NB4 (cell line): ENCODE results near the gene NR6A1.

Source experiments
- DNase-seq: peaks from one replicate; pipeline ENCODE4 v3.0.0; 2010; ENCODE audit warnings: low read depth
- H3K4me3 ChIP-seq: one replicate; pipeline ENCODE4 v1.5.1; 2011; ENCODE audit warnings: mild to moderate bottlenecking, low read depth, low read length, moderate library complexity
- MYC ChIP-seq: IDR thresholded peaks from 2 replicates; pipeline ENCODE4 v1.6.1; 2011; ENCODE audit warnings: low read depth, low read length
- POLR2A ChIP-seq: IDR thresholded peaks from 2 replicates; pipeline ENCODE4 v1.6.1; 2011; ENCODE audit warnings: mild to moderate bottlenecking; ENCODE audit not compliant: insufficient read length; ENCODE audit errors: extremely low read depth
- TF ChIP-seq, protein P1 (sequence below): IDR thresholded peaks from one replicate; pipeline ENCODE4 v1.5.1; 2012; ENCODE audit warnings: low read depth, low read length
- TF ChIP-seq, protein P2 (sequence below): IDR thresholded peaks from 2 replicates; pipeline ENCODE4 v1.6.1; 2011; ENCODE audit warnings: low read depth, low read length

Gene NR6A1

DNA sequence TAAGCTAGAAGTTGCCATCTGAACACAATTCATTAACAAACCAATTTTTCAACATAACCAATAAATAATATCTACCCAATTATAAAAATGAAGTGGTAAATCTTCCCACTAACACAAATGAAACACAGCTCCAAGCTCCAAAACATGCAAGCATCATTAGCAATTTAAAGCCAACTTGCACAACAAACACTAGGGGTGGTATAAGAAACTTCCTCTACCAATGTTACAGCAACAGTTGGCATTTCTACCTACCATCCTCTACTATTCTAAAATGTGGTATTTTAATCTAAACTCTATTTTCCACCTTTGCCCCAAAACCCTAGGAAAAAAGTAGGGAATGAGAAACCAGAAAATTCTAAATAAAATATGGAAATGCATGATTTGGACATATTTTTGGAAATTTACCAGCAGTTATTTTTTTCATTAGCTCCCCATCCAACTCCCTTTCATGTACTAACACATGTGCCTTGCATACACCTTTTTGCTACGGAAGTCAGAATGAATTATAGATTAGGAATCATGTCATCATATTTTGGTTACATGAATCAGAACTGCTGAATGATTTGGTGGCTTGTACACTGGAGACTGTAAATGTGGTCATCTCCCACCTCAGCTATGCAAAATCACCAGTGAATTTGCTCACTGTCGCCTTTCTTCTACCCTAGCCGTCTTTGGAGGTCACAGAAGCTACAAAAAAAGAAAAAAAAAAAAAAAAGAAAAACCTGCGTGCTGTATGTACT lies 4.1 kb downstream of the NR6A1 start:
- peak; percentile 39 for DNase-seq
- TF ChIP-seq, protein P1, sequence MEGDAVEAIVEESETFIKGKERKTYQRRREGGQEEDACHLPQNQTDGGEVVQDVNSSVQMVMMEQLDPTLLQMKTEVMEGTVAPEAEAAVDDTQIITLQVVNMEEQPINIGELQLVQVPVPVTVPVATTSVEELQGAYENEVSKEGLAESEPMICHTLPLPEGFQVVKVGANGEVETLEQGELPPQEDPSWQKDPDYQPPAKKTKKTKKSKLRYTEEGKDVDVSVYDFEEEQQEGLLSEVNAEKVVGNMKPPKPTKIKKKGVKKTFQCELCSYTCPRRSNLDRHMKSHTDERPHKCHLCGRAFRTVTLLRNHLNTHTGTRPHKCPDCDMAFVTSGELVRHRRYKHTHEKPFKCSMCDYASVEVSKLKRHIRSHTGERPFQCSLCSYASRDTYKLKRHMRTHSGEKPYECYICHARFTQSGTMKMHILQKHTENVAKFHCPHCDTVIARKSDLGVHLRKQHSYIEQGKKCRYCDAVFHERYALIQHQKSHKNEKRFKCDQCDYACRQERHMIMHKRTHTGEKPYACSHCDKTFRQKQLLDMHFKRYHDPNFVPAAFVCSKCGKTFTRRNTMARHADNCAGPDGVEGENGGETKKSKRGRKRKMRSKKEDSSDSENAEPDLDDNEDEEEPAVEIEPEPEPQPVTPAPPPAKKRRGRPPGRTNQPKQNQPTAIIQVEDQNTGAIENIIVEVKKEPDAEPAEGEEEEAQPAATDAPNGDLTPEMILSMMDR, result peak; percentile 1
- TF ChIP-seq, protein P2, sequence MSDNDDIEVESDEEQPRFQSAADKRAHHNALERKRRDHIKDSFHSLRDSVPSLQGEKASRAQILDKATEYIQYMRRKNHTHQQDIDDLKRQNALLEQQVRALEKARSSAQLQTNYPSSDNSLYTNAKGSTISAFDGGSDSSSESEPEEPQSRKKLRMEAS, result no peak

DNA sequence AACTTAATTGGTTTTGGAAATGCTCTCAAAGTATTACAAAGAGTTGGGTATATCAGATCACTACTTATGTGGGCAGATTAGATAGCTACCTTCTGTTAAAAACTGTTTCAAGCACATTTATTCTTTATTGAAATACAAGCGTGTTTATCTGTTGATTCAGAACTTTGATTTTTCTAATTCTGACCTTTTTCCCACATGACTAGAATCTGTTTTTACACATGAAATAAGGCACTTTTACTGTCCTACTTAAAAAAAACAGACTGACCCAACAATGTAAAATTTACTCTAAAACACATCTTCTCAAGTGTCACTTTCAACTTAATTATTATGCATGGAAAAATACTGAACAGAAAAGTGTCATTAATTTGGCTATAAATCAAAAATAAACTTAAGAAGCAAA lies 4.8 kb downstream of the NR6A1 start:
- TF ChIP-seq, protein P1, result no peak
- TF ChIP-seq MYC (no peak), POLR2A (no peak)
- TF ChIP-seq, protein P2, result no peak
- no peak overlapping the region for H3K4me3 ChIP-seq

More for the DNA sequence above, 4.1 kb downstream of the NR6A1 start:
- no peak overlapping the region for H3K4me3 ChIP-seq

DNA sequence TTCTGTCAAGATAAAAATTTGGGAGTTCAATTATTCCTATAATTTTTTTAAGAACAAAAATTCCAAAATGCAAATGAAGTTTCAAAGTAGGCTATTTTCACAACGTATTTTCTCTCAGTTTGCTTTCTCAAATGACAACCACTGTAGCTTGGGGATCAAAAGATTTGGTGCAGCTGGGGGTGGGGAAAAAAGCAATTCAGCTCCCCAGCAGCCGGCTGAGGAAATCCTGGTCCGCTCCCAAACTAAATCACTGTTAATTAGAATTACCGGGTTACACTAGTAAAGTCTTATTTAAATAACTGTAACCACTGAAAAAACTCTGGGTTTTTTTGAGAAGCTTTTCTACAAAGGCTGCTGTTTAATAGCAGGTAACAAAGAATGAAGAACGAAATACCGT lies 5.7 kb downstream of the NR6A1 start:
- no peak for TF ChIP-seq MYC
- TF ChIP-seq, protein P1, result no peak
- TF ChIP-seq, protein P2, result no peak
- no peak for TF ChIP-seq POLR2A
- no peak overlapping the region for H3K4me3 ChIP-seq
- DNase-seq, result no peak

More for the DNA sequence above, 4.8 kb downstream of the NR6A1 start:
- DNase-seq, result no peak

DNA sequence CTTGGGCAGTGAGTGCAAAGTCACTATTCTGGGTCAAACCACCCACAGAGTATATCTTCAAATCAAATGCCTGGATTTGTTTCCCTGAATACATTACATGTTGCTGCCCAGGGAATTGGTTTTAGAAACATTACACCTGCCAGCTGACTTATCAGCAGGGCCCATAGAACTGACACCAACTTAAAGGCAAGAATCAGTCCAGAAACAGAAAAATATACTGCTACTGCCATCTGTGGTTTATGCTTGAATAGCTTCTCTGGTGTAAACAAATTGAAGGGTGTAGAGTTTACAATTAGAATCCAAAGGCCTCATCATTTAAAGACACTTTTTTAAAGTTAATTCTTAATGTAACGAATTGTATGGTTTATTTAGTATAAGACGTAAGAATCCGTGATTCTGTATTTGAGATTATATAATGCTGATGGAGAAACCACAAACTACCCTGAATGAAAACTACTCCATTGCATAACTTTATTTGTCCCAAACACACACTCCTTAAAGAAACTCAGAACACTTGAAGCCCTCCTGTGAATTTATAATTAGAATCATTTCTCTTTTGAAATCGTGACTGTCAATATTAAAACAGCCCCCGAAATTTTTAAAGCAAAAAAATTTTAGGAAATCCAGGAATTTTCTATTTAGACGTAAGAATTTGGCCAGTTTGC lies 6.2 kb downstream of the NR6A1 start:
- DNase-seq, result peak; percentile 52
- TF ChIP-seq, protein P1, result peak; percentile 10
- no peak for TF ChIP-seq POLR2A

DNA sequence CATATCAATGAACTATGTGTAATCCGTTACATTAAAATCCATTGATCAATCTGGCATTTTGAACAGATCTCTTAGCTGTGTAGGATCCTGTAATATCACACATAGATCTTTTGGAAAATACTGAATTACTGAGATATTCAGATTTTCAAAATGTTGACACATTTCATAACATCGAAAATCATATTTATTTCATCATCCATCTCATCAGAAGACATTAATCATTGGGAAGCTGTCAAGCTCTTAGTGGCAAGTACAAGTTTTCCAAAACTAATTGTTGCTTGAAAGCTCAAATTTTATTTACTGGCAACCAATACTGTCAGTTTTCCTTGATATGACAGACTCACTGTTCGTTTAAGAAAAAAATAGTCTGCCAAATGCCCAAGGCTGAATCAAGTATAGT lies 8.5 kb downstream of the NR6A1 start:
- DNase-seq, result no peak
- H3K4me3 ChIP-seq, result no peak overlapping the region
- TF ChIP-seq, protein P2, result no peak
- TF ChIP-seq, protein P1, result no peak
- no peak for TF ChIP-seq MYC
- no peak for TF ChIP-seq POLR2A

More for the DNA sequence above, 6.2 kb downstream of the NR6A1 start:
- H3K4me3 ChIP-seq, result no peak overlapping the region

DNA sequence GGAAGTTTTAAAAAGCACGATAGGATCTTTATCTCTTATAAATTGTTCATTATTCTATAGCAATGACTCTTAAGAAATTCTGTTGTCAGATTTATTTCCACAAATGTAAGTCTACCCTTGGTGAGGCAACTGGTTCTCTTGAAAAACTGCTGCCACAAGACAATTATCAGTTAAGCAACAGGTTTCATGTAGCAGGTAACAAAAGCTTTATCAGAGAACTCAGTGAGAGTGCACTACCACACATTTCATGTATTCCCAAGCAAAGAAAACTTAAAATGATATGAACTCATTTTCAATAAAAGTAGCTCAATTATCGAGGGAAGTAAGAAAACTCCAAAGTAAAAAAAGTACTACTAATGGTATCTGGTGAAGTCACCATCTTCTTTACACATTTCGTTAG lies 9.4 kb downstream of the NR6A1 start:
- H3K4me3 ChIP-seq, result no peak overlapping the region
- TF ChIP-seq MYC (no peak), POLR2A (no peak)
- TF ChIP-seq, protein P1, result no peak
- TF ChIP-seq, protein P2, result no peak
- DNase-seq, result no peak
